ENCODE results near the gene METTL21C.

METTL21C gene

DNA sequence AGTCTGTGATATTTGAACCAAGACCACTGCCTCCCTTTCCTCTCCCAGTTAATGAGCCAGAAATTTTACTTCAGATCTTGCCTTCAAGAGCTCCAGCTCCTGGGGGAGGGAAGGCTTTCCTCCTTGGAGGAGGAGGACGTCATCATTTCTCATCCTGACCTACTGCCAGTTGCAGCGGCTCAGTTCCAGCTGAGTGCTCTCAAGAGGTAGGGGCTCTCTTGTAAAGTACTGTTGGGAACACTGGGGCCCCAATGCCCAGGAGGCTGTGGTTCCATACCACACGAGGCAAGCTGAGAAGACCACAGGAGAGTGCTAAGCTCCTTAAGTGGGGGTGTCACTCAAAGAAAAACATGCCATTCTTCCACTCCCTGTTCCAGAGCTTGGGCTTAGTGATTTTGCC, 36.2 kb downstream of the METTL21C start:
- Histone ChIP-seq H3K27ac (ENCODE audit: low read length) (no peak overlapping the region), H3K27me3 (ENCODE audit: low read depth, low read length) (no peaks in the 10 kb centered on the region), H3K4me3 (ENCODE audit: low read depth in 1 of 2, low read length in 2 of 2) (no peak overlapping the region), H3K36me3 (ENCODE audit: control insufficient read depth in 1 of 2, insufficient read depth in 2 of 2, low read length in 2 of 2) (peaks cover 20 to 38% of the 10 kb centered on the region in 2 donors), H3K9me3 (ENCODE audit: control insufficient read depth in 1 of 2, low read length in 2 of 2) (no peaks in the 10 kb centered on the region), H3K4me1 (ENCODE audit: control insufficient read depth in 1 of 2, insufficient read depth in 2 of 2, low read length in 2 of 2) (no peaks in the 10 kb centered on the region)

- Histone ChIP-seq H3K27ac (ENCODE audit: low read length) (no peak overlapping the region), H3K4me1 (ENCODE audit: control insufficient read depth in 1 of 2, insufficient read depth in 2 of 2, low read length in 2 of 2) (no peaks in the 10 kb centered on the region), H3K36me3 (ENCODE audit: control insufficient read depth in 1 of 2, insufficient read depth in 2 of 2, low read length in 2 of 2) (peaks cover 19 to 38% of the 10 kb centered on the region in 2 donors), H3K9me3 (ENCODE audit: control insufficient read depth in 1 of 2, low read length in 2 of 2) (no peaks in the 10 kb centered on the region), H3K27me3 (ENCODE audit: low read depth, low read length) (no peaks in the 10 kb centered on the region), H3K4me3 (ENCODE audit: low read depth in 1 of 2, low read length in 2 of 2) (no peak overlapping the region)
These were observed 37.2 kb downstream of the METTL21C start for GRCh38 chr13:102657630-102658029.

GRCh38 chr13:102654756-102655155, 40.1 kb downstream of the METTL21C start:
- no peaks in the 10 kb centered on the region for H3K4me1 ChIP-seq (ENCODE audit: control insufficient read depth in 1 of 2, insufficient read depth in 2 of 2, low read length in 2 of 2)
- peaks cover 25 to 40% of the 10 kb centered on the region in 2 donors for H3K36me3 ChIP-seq (ENCODE audit: control insufficient read depth in 1 of 2, insufficient read depth in 2 of 2, low read length in 2 of 2)
- H3K27me3 ChIP-seq (ENCODE audit: low read depth, low read length) = no peaks in the 10 kb centered on the region
- no peaks in the 10 kb centered on the region for H3K9me3 ChIP-seq (ENCODE audit: control insufficient read depth in 1 of 2, low read length in 2 of 2)
- H3K4me3 ChIP-seq (ENCODE audit: low read depth in 1 of 2, low read length in 2 of 2) = no peak overlapping the region
- H3K27ac ChIP-seq (ENCODE audit: low read length) = no peak overlapping the region

- Histone ChIP-seq H3K4me1 (ENCODE audit: control insufficient read depth in 1 of 2, insufficient read depth in 2 of 2, low read length in 2 of 2) (no peaks in the 10 kb centered on the region), H3K9me3 (ENCODE audit: control insufficient read depth in 1 of 2, low read length in 2 of 2) (no peaks in the 10 kb centered on the region), H3K36me3 (ENCODE audit: control insufficient read depth in 1 of 2, insufficient read depth in 2 of 2, low read length in 2 of 2) (peaks cover 44 to 45% of the 10 kb centered on the region in 2 donors), H3K27me3 (ENCODE audit: low read depth, low read length) (no peaks in the 10 kb centered on the region), H3K4me3 (ENCODE audit: low read depth in 1 of 2, low read length in 2 of 2) (no peak overlapping the region), H3K27ac (ENCODE audit: low read length) (no peak overlapping the region)
These were observed 43.0 kb downstream of the METTL21C start for GRCh38 chr13:102651892-102652291.

DNA sequence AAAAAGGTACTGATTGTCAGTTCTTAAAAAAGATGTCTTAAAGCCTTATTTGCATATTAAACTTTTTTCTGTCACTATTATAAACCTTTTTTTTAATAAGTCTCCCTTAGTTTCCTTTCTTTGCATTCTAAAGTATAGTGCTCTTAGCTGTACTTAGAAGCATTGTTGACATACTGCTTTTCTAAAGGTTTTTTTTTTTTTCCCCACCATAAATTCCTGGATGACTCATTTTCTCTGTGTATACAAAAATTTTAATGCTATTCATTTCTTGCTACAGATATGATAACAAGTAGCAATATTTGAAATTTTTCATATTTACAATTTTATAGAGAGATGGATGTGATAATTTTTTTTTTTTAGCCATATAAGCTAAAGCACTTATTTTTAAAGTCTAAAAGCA, 43.5 kb downstream of the METTL21C start:
- H3K27me3 ChIP-seq (ENCODE audit: low read depth, low read length) = no peaks in the 10 kb centered on the region
- H3K27ac ChIP-seq (ENCODE audit: low read length) = no peak overlapping the region
- H3K4me1 ChIP-seq (ENCODE audit: control insufficient read depth in 1 of 2, insufficient read depth in 2 of 2, low read length in 2 of 2) = no peaks in the 10 kb centered on the region
- peaks cover 44 to 49% of the 10 kb centered on the region in 2 donors for H3K36me3 ChIP-seq (ENCODE audit: control insufficient read depth in 1 of 2, insufficient read depth in 2 of 2, low read length in 2 of 2)
- H3K4me3 ChIP-seq (ENCODE audit: low read depth in 1 of 2, low read length in 2 of 2) = no peak overlapping the region
- no peaks in the 10 kb centered on the region for H3K9me3 ChIP-seq (ENCODE audit: control insufficient read depth in 1 of 2, low read length in 2 of 2)

DNA sequence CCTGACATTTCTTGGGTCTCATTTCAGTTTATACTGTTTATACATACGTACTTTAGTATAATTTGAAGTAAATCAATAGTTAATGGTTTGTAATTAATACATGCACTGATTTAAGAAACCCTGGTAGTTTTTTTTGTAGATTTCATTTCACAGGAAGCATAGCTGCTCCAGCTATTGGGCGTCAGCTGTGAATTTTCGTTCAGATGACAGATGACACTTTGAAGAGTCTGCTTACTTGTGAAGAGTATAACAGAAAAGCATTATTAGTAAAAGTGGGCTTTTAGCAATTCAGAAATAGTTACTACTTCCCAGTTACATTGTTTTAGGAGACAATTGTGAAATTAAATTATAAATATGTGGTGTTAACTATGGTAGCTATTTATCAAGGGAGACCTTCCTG, 44.4 kb downstream of the METTL21C start:
- peaks cover 51 to 53% of the 10 kb centered on the region in 2 donors for H3K36me3 ChIP-seq (ENCODE audit: control insufficient read depth in 1 of 2, insufficient read depth in 2 of 2, low read length in 2 of 2)
- H3K27ac ChIP-seq (ENCODE audit: low read length) = no peak overlapping the region

DNA sequence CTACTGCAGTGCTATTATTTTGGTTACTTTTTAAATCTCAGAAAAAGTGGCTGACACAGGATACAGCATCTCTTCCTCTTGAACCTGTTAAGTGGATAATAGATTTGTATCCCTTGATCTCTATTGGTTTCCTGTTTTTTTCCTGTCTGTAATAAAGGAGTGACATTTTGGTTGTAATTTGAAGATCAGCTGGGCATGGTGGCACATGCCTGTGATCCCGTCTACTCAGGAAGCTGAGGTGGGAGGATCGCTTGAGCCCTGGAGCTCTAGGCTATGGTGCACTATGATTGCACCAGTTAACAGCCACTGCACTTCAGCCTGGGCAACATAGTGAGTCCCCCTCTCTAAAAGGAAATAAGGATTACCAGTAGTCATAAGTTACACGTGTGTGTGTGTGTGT, 46.8 kb downstream of the METTL21C start:
- Histone ChIP-seq H3K4me1 (ENCODE audit: control insufficient read depth in 1 of 2, insufficient read depth in 2 of 2, low read length in 2 of 2) (no peaks in the 10 kb centered on the region), H3K27ac (ENCODE audit: low read length) (no peak overlapping the region), H3K4me3 (ENCODE audit: low read depth in 1 of 2, low read length in 2 of 2) (no peak overlapping the region), H3K9me3 (ENCODE audit: control insufficient read depth in 1 of 2, low read length in 2 of 2) (no peaks in the 10 kb centered on the region), H3K27me3 (ENCODE audit: low read depth, low read length) (no peaks in the 10 kb centered on the region), H3K36me3 (ENCODE audit: control insufficient read depth in 1 of 2, insufficient read depth in 2 of 2, low read length in 2 of 2) (peaks cover 64 to 71% of the 10 kb centered on the region in 2 donors)

More for the DNA sequence above, 44.4 kb downstream of the METTL21C start:
- Histone ChIP-seq H3K9me3 (ENCODE audit: control insufficient read depth in 1 of 2, low read length in 2 of 2) (no peaks in the 10 kb centered on the region), H3K27me3 (ENCODE audit: low read depth, low read length) (no peaks in the 10 kb centered on the region), H3K4me3 (ENCODE audit: low read depth in 1 of 2, low read length in 2 of 2) (no peak overlapping the region), H3K4me1 (ENCODE audit: control insufficient read depth in 1 of 2, insufficient read depth in 2 of 2, low read length in 2 of 2) (no peaks in the 10 kb centered on the region)

GRCh38 chr13:102645701-102646100, 49.1 kb downstream of the METTL21C start:
- no peak overlapping the region for H3K27ac ChIP-seq (ENCODE audit: low read length)
- no peaks in the 10 kb centered on the region for H3K9me3 ChIP-seq (ENCODE audit: control insufficient read depth in 1 of 2, low read length in 2 of 2)
- no peaks in the 10 kb centered on the region for H3K27me3 ChIP-seq (ENCODE audit: low read depth, low read length)
- H3K4me3 ChIP-seq (ENCODE audit: low read depth in 1 of 2, low read length in 2 of 2) = no peak overlapping the region
- H3K36me3 ChIP-seq (ENCODE audit: control insufficient read depth in 1 of 2, insufficient read depth in 2 of 2, low read length in 2 of 2) = peaks cover 74 to 80% of the 10 kb centered on the region in 2 donors
- no peaks in the 10 kb centered on the region for H3K4me1 ChIP-seq (ENCODE audit: control insufficient read depth in 1 of 2, insufficient read depth in 2 of 2, low read length in 2 of 2)

DNA sequence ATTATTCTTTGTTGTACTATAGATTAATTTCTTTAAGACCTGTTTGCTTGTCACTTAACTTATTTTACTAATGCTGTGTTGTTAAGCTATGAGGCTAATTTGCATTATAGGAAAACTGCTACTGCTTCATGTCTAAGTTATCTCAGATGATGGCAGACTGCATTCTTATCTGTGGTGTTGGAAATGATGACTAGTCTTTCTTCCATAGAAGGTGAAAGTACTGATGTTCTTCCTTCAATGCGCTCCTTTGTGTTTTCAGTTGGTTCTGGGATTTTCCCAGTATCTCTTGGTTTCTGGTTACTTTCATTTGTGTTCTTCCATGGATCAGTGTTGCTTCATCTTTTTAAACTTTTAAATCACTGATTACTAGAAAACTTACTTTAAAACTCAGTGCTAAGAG, 51.2 kb downstream of the METTL21C start:
- H3K9me3 ChIP-seq (ENCODE audit: control insufficient read depth in 1 of 2, low read length in 2 of 2) = no peaks in the 10 kb centered on the region
- H3K27me3 ChIP-seq (ENCODE audit: low read depth, low read length) = no peaks in the 10 kb centered on the region
- no peaks in the 10 kb centered on the region for H3K4me1 ChIP-seq (ENCODE audit: control insufficient read depth in 1 of 2, insufficient read depth in 2 of 2, low read length in 2 of 2)
- peaks cover 60 to 82% of the 10 kb centered on the region in 2 donors for H3K36me3 ChIP-seq (ENCODE audit: control insufficient read depth in 1 of 2, insufficient read depth in 2 of 2, low read length in 2 of 2)
- no peak overlapping the region for H3K27ac ChIP-seq (ENCODE audit: low read length)
- no peak overlapping the region for H3K4me3 ChIP-seq (ENCODE audit: low read depth in 1 of 2, low read length in 2 of 2)

- Histone ChIP-seq H3K27me3 (ENCODE audit: low read depth, low read length) (no peaks in the 10 kb centered on the region), H3K9me3 (ENCODE audit: control insufficient read depth in 1 of 2, low read length in 2 of 2) (no peaks in the 10 kb centered on the region), H3K4me3 (ENCODE audit: low read depth in 1 of 2, low read length in 2 of 2) (no peak overlapping the region), H3K4me1 (ENCODE audit: control insufficient read depth in 1 of 2, insufficient read depth in 2 of 2, low read length in 2 of 2) (no peaks in the 10 kb centered on the region), H3K27ac (ENCODE audit: low read length) (no peak overlapping the region), H3K36me3 (ENCODE audit: control insufficient read depth in 1 of 2, insufficient read depth in 2 of 2, low read length in 2 of 2) (peaks cover 57 to 85% of the 10 kb centered on the region in 2 donors)
These were observed 52.4 kb downstream of the METTL21C start for GRCh38 chr13:102642475-102642874.

DNA sequence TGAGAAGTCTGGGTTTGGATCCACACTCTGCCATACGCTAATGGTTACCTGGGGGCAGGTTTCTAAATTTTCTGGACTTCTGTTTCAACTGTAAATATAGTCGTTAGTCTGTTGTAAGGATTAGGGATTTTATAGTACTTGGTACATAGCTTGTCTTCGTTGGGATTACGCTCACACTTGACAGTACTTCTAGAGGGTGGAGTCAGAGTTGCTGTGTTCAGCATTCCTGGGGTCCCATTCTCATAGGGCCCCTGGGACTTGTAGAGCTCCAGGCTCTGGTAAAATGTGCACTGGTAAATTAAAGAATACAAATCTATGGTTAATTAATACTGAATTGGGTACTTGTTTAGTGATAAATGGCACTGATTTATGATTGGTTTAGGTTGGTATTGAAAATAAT, 52.8 kb downstream of the METTL21C start:
- Histone ChIP-seq H3K27ac (ENCODE audit: low read length) (no peak overlapping the region), H3K9me3 (ENCODE audit: control insufficient read depth in 1 of 2, low read length in 2 of 2) (no peaks in the 10 kb centered on the region), H3K27me3 (ENCODE audit: low read depth, low read length) (no peaks in the 10 kb centered on the region), H3K36me3 (ENCODE audit: control insufficient read depth in 1 of 2, insufficient read depth in 2 of 2, low read length in 2 of 2) (peaks cover 57 to 84% of the 10 kb centered on the region in 2 donors), H3K4me3 (ENCODE audit: low read depth in 1 of 2, low read length in 2 of 2) (no peak overlapping the region), H3K4me1 (ENCODE audit: control insufficient read depth in 1 of 2, insufficient read depth in 2 of 2, low read length in 2 of 2) (no peaks in the 10 kb centered on the region)

- Histone ChIP-seq H3K4me3 (ENCODE audit: low read depth in 1 of 2, low read length in 2 of 2) (no peak overlapping the region), H3K36me3 (ENCODE audit: control insufficient read depth in 1 of 2, insufficient read depth in 2 of 2, low read length in 2 of 2) (peaks cover 61 to 89% of the 10 kb centered on the region in 2 donors), H3K9me3 (ENCODE audit: control insufficient read depth in 1 of 2, low read length in 2 of 2) (no peaks in the 10 kb centered on the region), H3K4me1 (ENCODE audit: control insufficient read depth in 1 of 2, insufficient read depth in 2 of 2, low read length in 2 of 2) (no peaks in the 10 kb centered on the region), H3K27ac (ENCODE audit: low read length) (no peak overlapping the region), H3K27me3 (ENCODE audit: low read depth, low read length) (no peaks in the 10 kb centered on the region)
These were observed 56.1 kb downstream of the METTL21C start for GRCh38 chr13:102638741-102639140.
